PC-3 (cell line): ENCODE data around the gene SLC2A4RG. TPM values are rescaled to one million over a fixed set of nuclear protein-coding genes. Genes with fewer than 3 reads are reported as not detected.

Experiments used
- ATAC-seq: fragments of 200-7000 bp; cut with Tn5 transposase; 2 replicates; pipeline ENCODE4 v1.9.1; 2020; ENCODE audit warnings: mild to moderate bottlenecking, moderate library complexity
- BruUV-seq: library from RNA; stranded (reverse); fragments of 400-500 nt; replicated peaks from 2 replicates; lab custom pipeline; 2021; lab: Mats Ljungman, UMichigan
- CTCF ChIA-PET: fragments of 300-600 bp; sonication (Branson Sonifier 250); formaldehyde crosslinking; loops from one replicate; lab custom pipeline; 2022; ENCODE audit warnings: antibody characterized with exemption; lab: Charles Lee
- POLR2A ChIA-PET: fragments of 300-600 bp; sonication (Branson Sonifier 250); formaldehyde crosslinking; loops from one replicate; lab custom pipeline; 2022; ENCODE audit warnings: antibody characterized with exemption; ENCODE audit not compliant: unreplicated experiment; lab: Charles Lee
- DNase-seq: peaks from one replicate; pipeline ENCODE4 v3.0.0-alpha.2; 2015
- H2AFZ ChIP-seq: fragments of 300-600 bp; sonication (generic); 2 replicates; pipeline ENCODE4 v1.6.0; 2016; ENCODE audit warnings: antibody characterized with exemption, low read length
- H3F3A ChIP-seq: fragments of 300-600 bp; sonication (generic); one replicate; pipeline ENCODE4 v1.6.0; 2017; ENCODE audit warnings: antibody characterized with exemption, low read length, control low read depth, mild to moderate bottlenecking; ENCODE audit not compliant: unreplicated experiment
- H3K27ac ChIP-seq: fragments of 300-600 bp; sonication (generic); 2 replicates; pipeline ENCODE4 v1.5.1; 2016; ENCODE audit warnings: mild to moderate bottlenecking, low read length
- H3K27me3 ChIP-seq: fragments of 300-600 bp; sonication (generic); 2 replicates; pipeline ENCODE4 v1.6.1; 2016; ENCODE audit warnings: low read length, mixed read lengths
- H3K36me3 ChIP-seq: fragments of 300-600 bp; sonication (generic); 2 replicates; pipeline ENCODE4 v1.6.1; 2016; ENCODE audit warnings: low read depth, mixed run types, low read length, mixed read lengths
- H3K4me1 ChIP-seq: fragments of 300-600 bp; sonication (generic); 2 replicates; pipeline ENCODE4 v1.5.1; 2016; ENCODE audit warnings: low read length; ENCODE audit not compliant: insufficient read depth
- H3K4me2 ChIP-seq: fragments of 300-600 bp; sonication (generic); 2 replicates; pipeline ENCODE4 v1.6.0; 2016; ENCODE audit warnings: low read length
- H3K4me3 ChIP-seq: fragments of 300-600 bp; sonication (generic); 2 replicates; pipeline ENCODE4 v1.5.1; 2016; ENCODE audit warnings: mild to moderate bottlenecking, low read length, mixed read lengths
- H3K79me2 ChIP-seq: fragments of 300-600 bp; sonication (generic); 2 replicates; pipeline ENCODE4 v1.6.1; 2017; ENCODE audit warnings: low read length, mixed read lengths
- H3K9ac ChIP-seq: fragments of 300-600 bp; sonication (generic); 2 replicates; pipeline ENCODE4 v1.6.0; 2016; ENCODE audit warnings: mild to moderate bottlenecking, low read length
- H3K9me2 ChIP-seq: fragments of 300-600 bp; sonication (generic); replicated peaks from 2 replicates; pipeline ENCODE4 v1.6.1; 2016; ENCODE audit warnings: mixed run types, low read length, mixed read lengths
- H3K9me3 ChIP-seq: fragments of 300-600 bp; sonication (generic); 2 replicates; pipeline ENCODE4 v1.6.1; 2016; ENCODE audit warnings: low read length, mixed read lengths
- H4K20me1 ChIP-seq: fragments of 300-600 bp; sonication (generic); 2 replicates; pipeline ENCODE4 v1.6.1; 2016; ENCODE audit warnings: low read length, mixed read lengths
- CTCF ChIP-seq: fragments of 300-600 bp; sonication (generic); conservative IDR thresholded peaks from 2 replicates; pipeline ENCODE4 v1.5.1; 2017; ENCODE audit warnings: antibody characterized with exemption, low read depth, mild to moderate bottlenecking, low read length
- EZH2 ChIP-seq: fragments of 300-600 bp; sonication (generic); IDR thresholded peaks from one replicate; pipeline ENCODE4 v1.6.1; 2017; ENCODE audit warnings: antibody characterized with exemption, mild to moderate bottlenecking, low read length; ENCODE audit not compliant: unreplicated experiment
- EZH2phosphoT487 ChIP-seq: fragments of 300-600 bp; sonication (generic); IDR thresholded peaks from 2 replicates; pipeline ENCODE4 v1.6.1; 2018; ENCODE audit warnings: mild to moderate bottlenecking, antibody characterized with exemption, low read length, borderline replicate concordance
- intact Hi-C: fragments of 100-400 bp; cut with micrococcal nuclease; formaldehyde crosslinking; loops from 2 replicates; pipeline ENCODE4 v1.9.0; 2023
- total RNA-seq: library from RNA; depleted of rRNA; stranded (reverse); fragments of >200 nt; gene quantifications from 2 replicates; pipeline ENCODE4 v1.2.3, GENCODE V29; 2014

Gene SLC2A4RG
- total RNA-seq, 1 experiment from 2014 or later = 116 TPM

DNA sequence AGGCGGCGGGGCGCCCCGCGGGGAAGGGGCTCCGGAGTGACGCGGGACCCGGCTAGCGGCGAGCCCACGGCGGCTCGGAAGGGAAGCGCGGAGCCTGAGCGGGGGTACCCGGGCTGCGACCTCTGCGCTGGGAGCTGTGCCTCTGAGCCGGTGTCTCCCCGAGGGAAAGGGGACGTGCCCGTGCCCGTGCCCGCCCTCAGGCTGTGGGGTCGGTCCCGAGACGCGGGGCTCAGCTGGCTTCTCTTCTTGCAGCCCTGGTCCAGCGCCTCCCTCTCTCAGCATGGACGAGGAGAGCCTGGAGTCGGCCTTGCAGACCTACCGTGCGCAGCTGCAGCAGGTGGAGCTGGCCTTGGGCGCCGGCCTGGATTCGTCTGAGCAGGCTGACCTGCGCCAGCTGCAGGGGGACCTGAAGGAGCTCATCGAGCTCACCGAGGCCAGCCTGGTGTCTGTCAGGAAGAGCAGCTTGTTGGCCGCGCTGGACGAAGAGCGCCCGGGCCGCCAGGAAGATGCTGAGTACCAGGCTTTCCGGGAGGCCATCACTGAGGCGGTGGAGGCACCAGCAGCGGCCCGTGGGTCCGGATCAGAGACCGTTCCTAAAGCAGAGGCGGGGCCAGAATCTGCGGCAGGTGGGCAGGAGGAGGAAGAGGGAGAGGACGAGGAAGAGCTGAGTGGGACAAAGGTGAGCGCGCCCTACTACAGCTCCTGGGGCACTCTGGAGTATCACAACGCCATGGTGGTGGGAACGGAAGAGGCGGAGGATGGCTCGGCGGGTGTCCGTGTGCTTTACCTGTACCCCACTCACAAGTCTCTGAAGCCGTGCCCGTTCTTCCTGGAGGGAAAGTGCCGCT is 31.1 kb upstream of the SLC2A4RG start:
- intact Hi-C loops = loop anchor here (5.0 kb wide), 1 partner anchor 74 kb away; no protein-coding TSS in a partner anchor
- peaks cover 89% of the 10 kb centered on the region for H3K79me2 ChIP-seq
- no peaks in the 10 kb centered on the region for H3K27me3 ChIP-seq
- peak overlapping the region; percentile 27; the same call in 1 of the 2 replicates for H2AFZ ChIP-seq
- no peaks in the 10 kb centered on the region for H4K20me1 ChIP-seq
- H3F3A ChIP-seq = no peaks in the 10 kb centered on the region
- ATAC-seq = peak; percentile 11
- no peak for DNase-seq
- TSS peak; percentile 44 for BruUV-seq
- H3K36me3 ChIP-seq = peaks cover 59% of the 10 kb centered on the region
- ChIA-PET POLR2A (interaction anchor here (0.6 to 0.7 kb wide), 4 partner anchors 10 to 82 kb away, joined by 3 to 9 read pairs (median 4); partner anchors contain the start of genes GMEB2 and LIME1), CTCF (interaction anchor here (0.6 to 1.1 kb wide), 3 partner anchors 33 to 375 kb away, joined by 3 read pairs; no protein-coding TSS in a partner anchor)
- peak overlapping the region; percentile 95 for H3K9ac ChIP-seq
- H3K27ac ChIP-seq = 0 out of 2 replicates have a peak overlapping the region, but pooled peaks have one; percentile 47
- no peaks in the 10 kb centered on the region for H3K9me3 ChIP-seq
- H3K4me1 ChIP-seq = peaks cover 18% of the 10 kb centered on the region
- no peaks in the 10 kb centered on the region for H3K9me2 ChIP-seq
- peak overlapping the region; percentile 89 for H3K4me2 ChIP-seq
- peak overlapping the region; percentile 91 for H3K4me3 ChIP-seq
- TF ChIP-seq CTCF (no peak), EZH2phosphoT487 (no peak), EZH2 (no peak)

DNA sequence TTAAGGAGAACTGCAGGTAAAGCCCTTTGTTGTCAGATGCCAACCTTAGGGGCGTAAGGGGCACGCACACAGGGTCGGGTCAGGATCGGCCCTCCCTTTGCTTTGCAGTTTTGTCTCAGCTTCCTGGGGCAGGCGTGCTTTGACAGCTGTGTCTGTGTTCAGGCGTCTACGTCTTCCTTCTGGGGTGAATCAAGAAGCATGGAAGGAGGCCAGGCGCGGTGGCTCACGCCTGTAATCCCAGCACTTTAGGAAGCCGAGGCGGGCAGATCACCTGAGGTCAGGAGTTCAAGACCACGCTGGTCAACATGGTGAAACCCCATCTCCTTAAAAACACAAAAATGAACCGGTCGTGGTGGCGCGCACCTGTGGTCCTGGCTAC is 30.4 kb upstream of the SLC2A4RG start:
- H3K27ac ChIP-seq = no peak overlapping the region
- no peak for ATAC-seq
- no peaks in the 10 kb centered on the region for H3K27me3 ChIP-seq
- no peak overlapping the region for H2AFZ ChIP-seq
- no peak overlapping the region; the same call in 1 of the 2 replicates for H3K9ac ChIP-seq
- BruUV-seq = no TSS peak
- TF ChIP-seq CTCF = no peak
- ChIA-PET CTCF (no interaction called here), POLR2A (no interaction called here)
- H3K4me3 ChIP-seq = peak overlapping the region; percentile 91
- H4K20me1 ChIP-seq = no peaks in the 10 kb centered on the region
- H3K4me2 ChIP-seq = peak overlapping the region; percentile 89
- peaks cover 18% of the 10 kb centered on the region for H3K4me1 ChIP-seq
- intact Hi-C loops = loop anchor here (5.0 kb wide), 1 partner anchor 73 kb away; no protein-coding TSS in a partner anchor
- no peak for DNase-seq
- peaks cover 60% of the 10 kb centered on the region for H3K36me3 ChIP-seq
- no peaks in the 10 kb centered on the region for H3K9me2 ChIP-seq
- H3K79me2 ChIP-seq = peaks cover 93% of the 10 kb centered on the region
- H3F3A ChIP-seq = no peaks in the 10 kb centered on the region
- no peaks in the 10 kb centered on the region for H3K9me3 ChIP-seq

- Histone ChIP-seq H3K9me2 (no peaks in the 10 kb centered on the region), H3F3A (no peaks in the 10 kb centered on the region), H3K27me3 (no peaks in the 10 kb centered on the region), H4K20me1 (no peaks in the 10 kb centered on the region), H3K4me3 (no peak overlapping the region), H3K79me2 (peaks cover 95% of the 10 kb centered on the region), H3K4me1 (peaks cover 14% of the 10 kb centered on the region), H3K27ac (no peak overlapping the region), H3K9me3 (no peaks in the 10 kb centered on the region), H2AFZ (no peak overlapping the region), H3K9ac (no peak overlapping the region), H3K36me3 (peaks cover 55% of the 10 kb centered on the region), H3K4me2 (no peak overlapping the region)
- no peak for ATAC-seq
- DNase-seq = no peak
- intact Hi-C loops = no loop called here
- BruUV-seq = no TSS peak
- ChIA-PET CTCF (no interaction called here), POLR2A (no interaction called here)
- TF ChIP-seq EZH2 (no peak), CTCF (no peak), EZH2phosphoT487 (no peak)
Measured at GRCh38 chr20:63711085-63711645, 28.4 kb upstream of the SLC2A4RG start.
